Activated gamma-delta T cell (primary cell): Measurements from ENCODE around the gene MOGAT3.

Experiments used
- DNase-seq: peaks from one replicate; lab custom pipeline; 2025; lab: John Stamatoyannopoulos, UW
- total RNA-seq, 2 donors: gene quantifications; one replicate each; lab custom pipeline; 2026; lab: John Stamatoyannopoulos, UW

Gene MOGAT3, protein sequence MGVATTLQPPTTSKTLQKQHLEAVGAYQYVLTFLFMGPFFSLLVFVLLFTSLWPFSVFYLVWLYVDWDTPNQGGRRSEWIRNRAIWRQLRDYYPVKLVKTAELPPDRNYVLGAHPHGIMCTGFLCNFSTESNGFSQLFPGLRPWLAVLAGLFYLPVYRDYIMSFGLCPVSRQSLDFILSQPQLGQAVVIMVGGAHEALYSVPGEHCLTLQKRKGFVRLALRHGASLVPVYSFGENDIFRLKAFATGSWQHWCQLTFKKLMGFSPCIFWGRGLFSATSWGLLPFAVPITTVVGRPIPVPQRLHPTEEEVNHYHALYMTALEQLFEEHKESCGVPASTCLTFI
- total RNA-seq = 0 to 0.10 reads per million in 2 donors

DNA sequence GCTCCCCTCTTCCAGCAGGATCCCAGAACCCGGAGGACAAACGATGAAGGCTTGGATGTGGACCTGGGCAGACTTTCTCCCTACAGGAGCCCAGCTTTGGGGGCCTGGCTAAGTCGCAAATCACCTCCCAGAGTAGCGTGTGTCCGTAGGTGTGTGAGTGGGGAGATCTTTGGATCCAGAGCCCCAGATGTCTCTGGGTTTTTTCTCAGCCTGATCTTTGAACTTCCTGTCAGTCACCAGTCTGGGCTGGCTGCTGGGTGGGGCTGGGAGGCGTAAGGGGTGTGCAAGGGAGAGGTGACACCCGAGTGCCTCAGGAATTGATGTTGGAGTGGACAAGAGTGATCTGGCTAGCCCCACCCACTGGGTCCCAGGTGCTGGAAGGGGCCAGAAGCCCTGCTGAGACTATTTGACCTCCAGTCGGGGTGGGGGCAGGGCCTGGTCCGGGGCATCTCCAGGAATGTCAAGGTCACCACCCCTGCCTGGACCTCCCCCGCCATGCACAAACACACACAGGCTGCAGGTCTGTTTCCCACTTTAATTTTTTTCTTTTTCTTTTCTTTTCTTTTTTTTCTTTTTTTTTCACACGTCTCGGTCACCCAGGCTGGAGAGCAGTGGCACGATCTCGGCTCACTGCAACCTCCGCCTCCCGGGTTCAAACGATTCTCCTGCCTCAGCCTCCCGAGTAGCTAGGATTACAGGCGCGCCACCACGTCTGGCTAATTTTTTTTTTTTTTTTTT is at the start of gene MOGAT3:
TSS of gene MOGAT3 (minus strand) at position 175 of the 738 bp plus-strand sequence. CDS start 182 bp downstream, outside the sequence.
- DNase-seq = no peak

DNA sequence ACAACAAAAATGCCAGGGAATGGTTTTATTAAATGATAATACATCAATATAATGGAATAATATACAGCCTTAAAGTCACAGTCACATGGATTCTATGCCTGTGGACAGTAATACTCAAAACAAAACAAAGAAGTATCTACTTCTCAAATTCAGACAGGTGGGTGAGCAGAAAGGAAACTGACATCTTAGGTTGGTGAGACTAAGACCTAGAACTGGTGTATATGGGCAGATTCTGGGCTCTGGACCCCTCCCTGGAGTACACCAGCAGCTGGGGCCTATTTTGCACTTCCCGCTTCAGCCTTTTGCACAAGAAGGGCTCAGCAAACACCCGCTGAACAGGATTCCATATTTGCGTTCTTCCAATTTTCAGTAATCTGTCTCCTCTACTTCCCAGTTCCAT is 49.5 kb upstream of the MOGAT3 start:
- no peak for DNase-seq

DNA sequence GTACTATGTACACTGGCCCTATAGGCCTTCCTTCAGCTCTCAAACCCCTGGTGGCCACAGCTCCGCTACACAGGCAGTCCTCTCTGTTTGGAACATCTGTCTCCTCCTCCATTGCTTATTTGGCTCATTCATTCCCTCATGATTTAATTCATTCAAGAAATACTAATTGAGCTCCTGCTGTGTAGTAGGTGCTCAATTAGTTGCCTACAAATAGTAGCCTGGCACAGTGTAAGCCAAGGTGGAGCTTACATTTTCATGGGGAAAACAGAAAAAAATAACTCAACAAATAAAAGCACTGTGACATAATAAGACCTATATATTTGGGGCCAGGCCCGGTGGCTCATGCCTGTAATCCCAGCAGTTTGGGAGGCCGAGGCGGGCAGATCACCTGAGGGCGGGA is 47.4 kb upstream of the MOGAT3 start:
- no peak for DNase-seq

DNA sequence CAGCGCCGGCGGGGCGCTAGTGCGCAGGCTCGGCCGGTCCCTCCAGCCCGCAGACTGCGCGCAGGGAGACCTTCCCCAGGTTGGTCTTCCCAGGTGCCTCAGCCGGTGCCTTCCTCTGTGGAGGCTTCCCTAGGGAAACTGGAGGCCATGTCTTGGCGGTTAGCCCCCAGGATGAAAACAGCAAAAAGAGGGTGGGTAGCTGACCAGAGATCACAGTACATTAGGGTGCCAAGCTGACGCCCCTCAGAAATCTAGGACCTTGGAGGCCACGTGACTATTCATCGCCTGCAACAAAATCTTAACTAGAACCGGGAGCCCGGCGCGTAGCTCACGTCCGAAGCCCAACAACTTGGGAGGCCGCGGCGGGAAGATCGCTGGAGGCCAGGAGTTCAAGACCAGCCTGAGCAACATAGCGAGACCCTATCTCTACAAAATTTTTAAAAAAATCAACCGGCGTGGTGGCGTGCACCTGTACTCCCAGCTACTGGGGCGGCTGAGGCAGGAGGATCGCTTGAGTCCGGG is 44.4 kb upstream of the MOGAT3 start:
- DNase-seq = no peak

DNA sequence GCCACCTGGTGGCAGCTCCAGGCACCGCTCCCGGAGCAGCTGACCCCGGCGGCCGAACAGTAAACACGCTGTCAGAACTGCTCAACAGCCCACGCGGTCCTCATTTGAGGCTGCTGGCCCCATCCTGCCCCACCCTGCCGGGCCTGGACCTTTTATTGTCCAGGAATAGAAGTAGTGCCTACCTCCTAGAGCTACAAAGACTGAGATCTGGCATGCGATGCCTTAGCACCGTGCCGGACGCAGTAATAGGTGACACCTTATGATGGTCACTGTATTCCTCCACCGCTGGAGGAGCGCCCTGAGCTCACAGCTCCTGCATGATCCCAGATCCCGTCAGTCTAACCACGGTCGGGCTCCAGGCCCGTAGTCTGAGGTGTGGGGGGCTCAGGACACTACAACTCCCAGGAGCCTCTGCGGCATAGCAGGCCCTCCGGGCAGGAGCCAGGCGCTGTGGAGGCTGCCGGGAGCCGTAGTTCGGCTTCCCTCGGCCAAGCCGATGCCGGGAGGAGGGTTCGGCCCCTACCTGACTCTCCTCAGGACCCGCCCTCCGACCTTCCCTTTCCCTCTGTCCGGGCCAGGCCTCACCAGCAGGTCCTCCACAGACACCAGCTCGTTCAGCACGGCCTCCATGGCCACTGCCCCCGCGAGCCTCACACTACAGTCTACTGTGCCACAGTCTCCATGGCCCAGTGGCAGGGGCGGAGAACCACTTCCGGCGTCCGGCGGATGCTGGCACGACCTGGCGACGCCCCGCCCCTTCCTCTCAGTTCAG is 43.7 kb upstream of the MOGAT3 start, which contains the start of gene FIS1:
TSS of gene FIS1 (minus strand) at position 707 of the 772 bp plus-strand sequence. CDS start at position 630, 77 bp downstream.
- DNase-seq = peak; percentile 85

DNA sequence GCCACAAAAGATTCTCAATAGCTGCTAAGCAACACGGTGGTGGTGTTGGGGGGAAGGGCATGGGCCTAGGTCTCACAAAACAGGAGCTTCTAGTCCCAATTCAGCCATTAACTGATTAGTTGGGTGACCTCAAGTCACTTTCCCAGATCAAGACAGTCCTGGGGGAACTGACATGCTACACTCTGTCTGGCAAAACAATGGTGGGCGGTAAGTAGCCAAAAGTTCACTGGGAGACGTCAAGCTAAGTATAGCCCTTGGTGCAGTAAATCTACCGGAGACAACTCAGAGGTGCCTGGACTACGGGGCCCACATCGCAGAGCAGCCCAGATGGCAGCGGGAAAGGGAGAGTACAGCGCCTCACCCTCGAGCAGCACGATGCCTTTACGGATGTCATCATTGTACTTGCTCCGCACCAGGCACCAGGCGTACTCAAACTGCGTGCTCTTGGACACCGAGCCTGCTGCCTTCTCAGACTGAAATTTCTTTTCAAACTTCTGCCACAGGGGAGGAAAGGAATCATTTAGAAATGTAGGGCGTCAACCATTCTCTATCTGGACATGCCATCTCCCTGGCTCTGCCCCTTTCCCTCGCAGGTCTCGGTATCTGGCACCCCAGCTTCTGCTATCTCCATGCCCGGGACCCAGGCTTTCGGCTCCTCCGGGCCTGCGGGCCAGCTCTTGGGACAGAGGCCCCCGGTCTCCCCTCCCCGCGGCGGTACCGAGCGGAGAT is 43.0 kb upstream of the MOGAT3 start:
- no peak for DNase-seq

DNA sequence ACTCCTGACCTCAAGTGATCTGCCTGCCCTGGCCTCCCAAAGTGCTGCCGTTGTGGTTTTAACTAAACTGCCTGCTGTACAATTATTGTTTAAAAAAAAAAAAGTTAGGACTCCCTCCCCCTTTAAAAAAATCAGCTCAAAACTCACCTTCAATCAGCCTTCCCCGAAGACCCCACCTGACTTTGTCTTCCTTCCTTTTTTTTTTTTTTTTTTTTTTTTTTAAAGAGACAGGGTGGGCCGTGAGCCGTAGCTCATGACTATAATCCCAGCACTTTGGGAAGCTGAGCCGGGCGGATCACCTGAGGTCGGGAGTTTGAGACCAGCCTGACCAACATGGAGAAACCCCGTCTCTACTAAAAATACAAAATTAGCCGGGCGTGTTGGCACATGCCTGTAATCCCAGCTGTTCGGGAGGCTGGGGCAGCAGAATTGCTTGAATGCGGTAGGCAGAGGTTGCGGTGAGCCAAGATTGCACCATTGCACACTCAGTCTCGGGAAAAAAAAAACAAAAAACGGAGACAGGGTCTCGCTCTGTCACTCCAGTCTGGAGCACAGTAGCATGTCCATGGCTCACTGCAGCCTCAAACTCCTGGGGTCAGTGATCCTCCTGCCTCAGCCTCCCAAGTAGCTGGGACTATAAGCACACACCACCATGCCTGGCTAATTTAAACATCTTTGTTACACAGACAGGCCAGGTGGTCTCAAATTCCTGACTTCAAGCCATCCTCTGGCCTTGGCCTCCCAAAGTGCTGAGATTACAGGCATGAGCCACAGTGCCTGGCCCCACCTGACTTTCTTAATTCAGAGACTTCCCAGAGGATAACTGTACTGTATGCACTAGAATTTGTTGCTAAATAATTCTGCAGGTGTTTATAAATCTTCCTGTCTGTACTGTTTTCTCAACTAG is 40.9 kb upstream of the MOGAT3 start:
- no peak for DNase-seq

DNA sequence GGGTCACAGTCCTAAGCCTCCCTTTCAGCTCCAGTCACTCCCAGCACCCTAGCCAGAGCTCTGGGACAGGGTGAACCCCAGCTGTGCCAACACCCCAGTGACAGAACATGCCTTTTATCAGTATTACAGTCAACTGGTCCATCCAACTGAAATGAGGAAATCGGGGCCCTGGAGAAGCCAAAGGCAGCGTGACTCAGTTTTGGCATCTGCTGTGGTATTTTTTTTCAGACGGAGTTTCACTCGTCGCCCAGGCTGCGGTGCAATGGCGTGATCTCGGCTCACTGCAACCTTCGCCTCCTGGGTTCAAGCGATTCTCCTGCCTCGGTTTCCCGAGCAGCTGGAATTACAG is 40.2 kb upstream of the MOGAT3 start:
- no peak for DNase-seq

DNA sequence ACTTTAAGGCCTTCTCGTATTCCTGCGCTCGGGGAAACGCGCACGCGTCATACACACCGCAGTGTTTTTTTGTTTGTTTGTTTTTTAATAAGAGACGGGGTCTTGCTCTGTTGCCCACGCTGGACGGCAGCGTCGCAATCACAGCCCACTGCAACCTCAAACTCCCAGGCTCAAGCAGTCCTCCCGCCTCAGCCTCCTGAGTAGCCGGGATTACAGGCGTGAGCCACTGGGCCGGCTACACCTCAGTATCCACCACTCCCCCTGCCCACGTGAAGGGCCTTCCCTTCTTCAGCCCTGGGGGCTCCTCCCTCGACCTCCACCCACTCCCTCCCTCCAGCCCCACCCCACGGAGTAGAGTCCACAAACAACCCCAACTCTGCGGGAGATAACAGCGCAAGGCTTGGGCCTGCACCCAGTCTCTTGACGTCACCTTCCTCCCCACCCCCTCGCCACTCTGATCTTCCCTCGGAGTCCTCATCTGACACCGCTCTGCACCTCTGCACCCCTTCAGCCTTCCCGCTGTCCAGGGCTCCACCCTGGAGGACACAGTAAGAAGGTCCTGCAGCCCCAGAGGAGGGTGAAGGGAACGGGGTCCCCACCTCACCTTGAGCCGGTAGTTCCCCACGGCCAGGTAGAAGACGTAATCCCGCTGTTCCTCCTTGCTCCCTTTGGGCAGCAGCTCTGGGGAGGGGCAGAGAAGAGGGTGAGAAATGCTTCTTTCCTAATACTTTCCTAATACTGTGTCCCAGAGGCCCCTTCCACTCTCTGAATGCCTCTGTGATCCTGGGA is 39.6 kb upstream of the MOGAT3 start:
- DNase-seq = no peak

DNA sequence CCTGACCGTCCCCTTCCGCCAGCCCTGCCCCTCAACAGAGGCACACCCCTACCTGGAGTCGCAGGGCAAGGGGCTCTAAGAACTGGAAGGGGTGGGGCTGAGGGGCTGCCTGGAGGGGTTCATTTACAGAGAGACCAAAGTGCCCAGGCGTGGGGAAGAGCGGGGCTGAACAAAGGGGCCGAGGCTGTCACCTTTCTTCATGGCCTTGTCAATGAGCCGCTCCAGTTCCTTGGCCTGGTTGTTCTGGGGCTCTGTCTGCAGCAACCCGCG is 39.0 kb upstream of the MOGAT3 start:
- DNase-seq = no peak

DNA sequence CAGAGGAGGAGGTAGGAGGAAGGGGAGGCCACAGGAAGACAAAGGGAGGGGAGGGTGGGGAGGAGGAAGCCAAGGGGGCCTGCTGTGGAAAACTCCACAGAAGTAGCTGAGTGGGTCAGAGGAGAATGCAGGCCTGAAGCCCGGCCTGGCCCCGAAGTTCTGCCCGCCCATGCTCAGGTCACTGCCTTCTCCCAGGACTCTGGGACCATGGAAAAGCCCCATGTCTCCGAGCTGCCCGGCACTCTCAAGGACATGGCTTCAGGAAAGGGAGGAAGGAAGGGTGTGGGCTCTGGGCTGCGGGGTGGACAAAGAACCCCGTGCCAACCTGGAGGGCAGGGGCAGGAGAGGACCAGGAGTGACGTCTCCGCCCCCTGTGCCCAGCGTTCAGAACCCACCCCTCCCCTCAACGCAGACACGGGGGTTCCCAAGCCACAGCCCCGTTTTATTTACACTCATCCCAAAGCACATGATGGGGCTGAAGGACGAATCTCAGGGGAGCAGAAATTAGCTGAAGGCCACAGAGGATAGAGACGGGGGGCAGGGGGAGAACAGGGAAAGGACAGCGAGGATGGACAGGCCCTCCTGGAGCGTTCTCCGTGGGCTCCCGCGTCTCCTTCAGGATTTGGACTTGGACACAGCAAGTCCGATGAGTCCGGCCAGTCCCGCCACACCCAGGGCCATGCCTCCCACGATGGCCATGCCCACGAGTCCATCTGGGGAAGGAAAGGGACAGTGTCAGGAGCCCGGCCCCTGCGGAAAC is 38.5 kb upstream of the MOGAT3 start:
- DNase-seq = no peak

DNA sequence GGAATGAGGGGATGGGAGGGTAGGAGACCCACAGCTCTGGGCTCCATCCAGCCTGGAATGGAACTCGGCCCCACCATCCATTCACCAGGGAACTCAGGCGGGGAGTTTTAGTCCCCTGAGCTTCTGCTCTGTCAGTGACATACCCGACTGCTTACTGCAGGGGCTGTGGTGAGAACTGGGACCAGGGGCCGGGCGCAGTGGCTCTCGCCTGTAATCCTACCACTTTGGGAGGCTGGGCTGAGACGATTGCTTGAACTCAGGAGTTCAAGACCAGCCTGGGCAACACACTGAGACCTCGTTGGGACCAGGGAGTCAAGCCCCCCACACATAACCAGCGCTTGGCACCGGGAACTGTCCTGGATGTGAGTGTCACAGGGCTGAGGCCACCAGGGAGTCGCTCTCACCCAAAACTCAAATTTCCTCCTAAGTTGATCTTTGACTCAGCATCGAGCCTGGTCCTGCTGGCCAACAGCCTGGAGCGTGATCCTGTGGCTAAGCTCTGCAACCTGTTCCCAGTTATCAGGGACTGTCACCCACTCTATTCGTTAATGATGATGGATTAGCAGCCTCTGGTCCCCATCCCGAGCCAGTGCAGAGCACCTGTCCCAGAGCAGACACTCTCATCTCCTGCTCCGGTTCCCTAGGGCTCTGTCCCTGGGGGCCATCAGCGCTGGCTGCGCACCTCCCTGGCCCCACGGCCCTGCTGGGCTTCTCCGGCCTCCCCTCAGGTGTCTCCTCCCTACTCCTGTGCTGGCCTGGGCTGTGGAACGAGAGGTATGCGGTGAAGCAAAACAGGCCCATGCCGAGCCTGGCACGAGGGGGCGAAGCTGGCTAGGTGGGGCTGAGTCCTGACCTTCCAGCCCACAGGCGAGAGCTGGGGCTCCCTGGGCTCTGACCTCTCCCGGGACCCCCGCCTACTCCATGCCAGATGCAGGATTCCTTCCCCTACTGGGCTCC is 37.7 kb upstream of the MOGAT3 start:
- DNase-seq = no peak

DNA sequence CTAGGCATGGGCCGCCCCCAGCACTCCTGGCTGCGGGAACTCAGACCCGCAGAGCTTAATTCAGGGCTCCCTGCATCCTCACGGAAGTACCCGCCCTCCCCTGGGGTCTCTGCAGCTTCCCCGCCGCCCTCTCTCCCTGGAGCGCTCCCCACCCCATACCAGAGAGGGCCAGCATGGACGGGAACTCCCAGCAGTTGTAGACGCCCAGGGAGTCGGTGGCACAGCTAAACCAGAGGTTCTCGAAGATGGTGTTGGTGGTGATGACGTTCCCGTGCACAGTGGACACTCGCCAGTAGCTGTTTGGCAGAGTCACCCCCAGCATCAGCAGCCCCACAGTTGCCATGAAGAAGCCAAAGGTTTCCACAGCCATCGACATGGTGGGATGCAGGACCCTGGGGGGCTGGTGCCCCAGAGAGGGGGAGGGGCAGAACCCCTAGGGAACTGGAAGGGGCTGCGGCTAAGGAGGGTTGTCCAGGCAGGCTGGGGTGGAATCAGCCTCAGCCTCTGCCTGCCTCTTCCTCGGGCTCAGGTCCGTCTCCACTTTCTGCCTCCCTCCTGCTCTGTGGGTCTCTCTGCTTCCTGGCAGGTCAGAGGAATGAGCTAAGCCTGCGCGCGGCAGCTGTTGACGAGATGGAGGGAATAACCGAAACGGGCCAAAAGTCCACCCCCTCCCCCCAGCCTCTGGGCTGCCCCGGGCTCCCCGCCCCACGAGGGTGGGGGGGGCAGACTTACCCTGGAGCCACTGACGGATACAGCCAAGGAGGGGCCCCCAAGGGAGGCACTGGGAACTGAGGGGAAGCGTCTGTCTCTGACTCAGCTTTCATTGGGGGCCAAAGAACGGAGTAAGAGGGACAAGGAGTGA is 36.6 kb upstream of the MOGAT3 start, which contains the start of gene CLDN15:
TSS of gene CLDN15 (minus strand) at position 597 of the 862 bp plus-strand sequence. CDS start at position 376, 221 bp downstream.
- no peak for DNase-seq

DNA sequence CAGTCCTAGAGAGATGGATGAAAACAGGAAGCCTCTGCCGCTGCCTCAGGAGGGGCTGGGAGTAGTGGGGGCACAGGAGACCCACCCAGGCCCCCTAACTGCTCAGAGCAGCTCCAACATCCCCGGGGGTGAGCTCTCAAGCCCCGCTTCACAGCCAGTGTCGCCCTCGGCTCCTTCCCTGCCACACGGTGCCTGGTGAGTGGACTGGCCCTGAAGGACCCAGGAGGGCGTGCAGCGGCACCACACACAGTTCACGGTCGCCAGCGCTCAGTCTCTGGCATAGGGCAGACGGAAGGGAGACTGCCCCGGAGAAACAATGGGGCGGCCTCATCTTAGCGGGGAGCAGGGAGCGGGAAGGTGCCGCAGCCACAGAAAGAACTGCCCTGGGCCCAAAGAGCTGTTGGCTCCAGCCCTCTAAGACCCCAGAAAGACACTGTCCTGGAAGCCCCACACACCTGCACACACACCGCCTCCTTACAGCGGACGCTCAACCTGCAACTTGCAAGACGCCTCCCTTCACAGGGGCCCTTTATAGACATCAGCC is 35.5 kb upstream of the MOGAT3 start:
- no peak for DNase-seq

DNA sequence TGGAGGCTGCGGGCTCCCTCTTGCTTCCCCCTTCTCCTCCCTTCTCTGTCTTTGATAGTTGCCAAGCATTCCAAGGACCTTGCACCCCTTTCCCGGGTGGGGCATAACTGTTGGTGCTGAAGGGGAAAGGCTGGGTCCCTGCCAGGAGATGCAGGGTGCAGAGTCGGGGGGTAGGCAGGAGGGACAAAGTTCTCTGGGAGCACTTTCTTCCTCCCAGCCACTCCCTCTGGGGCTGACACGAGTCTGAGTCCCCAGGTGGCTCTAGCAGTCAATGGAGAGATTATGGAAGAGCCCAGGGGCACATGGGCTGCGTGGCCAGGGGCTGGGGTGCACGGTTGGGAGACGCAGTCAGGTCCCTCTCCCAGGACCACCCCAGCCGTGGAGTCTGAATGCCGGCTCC is 34.7 kb upstream of the MOGAT3 start:
- no peak for DNase-seq

DNA sequence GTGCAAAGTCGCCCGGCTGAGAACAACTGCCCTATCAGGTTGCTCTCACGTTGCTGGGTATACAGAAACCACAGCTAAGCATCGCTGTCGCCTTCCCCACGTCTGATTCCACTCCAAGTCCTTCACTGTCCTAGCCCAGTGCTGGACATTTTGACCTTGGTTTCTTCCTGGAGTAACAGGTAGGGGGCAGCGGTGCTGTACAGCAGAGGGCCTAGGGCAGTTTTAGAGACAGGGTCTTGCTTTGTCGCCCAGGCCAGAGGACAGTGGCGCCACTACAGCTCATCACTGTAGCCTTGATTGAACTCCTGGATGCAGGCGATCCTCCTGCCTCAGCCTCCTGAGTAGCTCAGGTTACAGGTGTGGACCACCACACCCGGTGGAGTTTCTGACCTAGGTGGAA is 34.2 kb upstream of the MOGAT3 start:
- DNase-seq = no peak

DNA sequence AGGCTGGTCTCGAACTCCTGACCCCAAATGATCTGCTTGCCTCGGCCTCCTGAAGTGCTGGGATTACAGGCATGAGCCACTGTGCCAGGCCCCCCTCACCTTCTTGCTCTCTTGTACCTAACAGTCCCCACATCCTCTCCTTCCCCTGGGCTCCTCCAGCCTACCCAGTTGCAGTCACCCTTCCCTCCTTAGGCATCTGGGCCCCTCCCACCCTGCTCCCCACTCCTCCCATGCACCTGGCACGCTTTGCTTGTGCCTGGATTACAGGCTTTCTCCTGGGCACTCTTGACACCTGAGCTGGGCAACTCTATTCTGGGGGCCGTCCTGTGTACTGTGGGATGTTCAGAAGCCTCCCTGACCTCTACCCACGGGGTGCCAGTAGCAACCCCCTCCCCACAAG is 33.8 kb upstream of the MOGAT3 start:
- no peak for DNase-seq
